Tibial nerve (tissue), 3 donors: Measurements from ENCODE around the gene DOCK2.

Experiments used
- CTCF ChIP-seq, 5 experiments: fragments of 200-600 bp in 3 of 5; fragments of 450-650 bp in 2 of 5; sonication (generic) in 3 of 5; IDR thresholded peaks; one replicate each; pipeline ENCODE4 v1.5.1; 2016 to 2019; ENCODE audit warnings: antibody characterized with exemption in 5 of 5, mild to moderate bottlenecking in 3 of 5, moderate library complexity in 2 of 5
- POLR2A ChIP-seq, 2 donors: fragments of 450-650 bp; IDR thresholded peaks; one replicate each; pipeline ENCODE4 v1.6.1; 2017; ENCODE audit warnings: antibody characterized with exemption in 2 of 2, mild to moderate bottlenecking in 2 of 2, moderate library complexity in 2 of 2

GRCh38 chr5:169958278-169958677 is 321.2 kb downstream of the DOCK2 start:
- TF ChIP-seq CTCF (IDR thresholded peaks at IDR 0.05) = no peak
- no peak for TF ChIP-seq POLR2A (IDR thresholded peaks at IDR 0.05)
